H1 (cell line): Measurements from ENCODE around the gene KCNQ1OT1. TPM values are rescaled to one million over a fixed set of nuclear protein-coding genes. Genes with fewer than 3 reads are reported as not detected.

Experiments used
- CTCF ChIA-PET: fragments of 300-600 bp; sonication (Branson Sonifier 250); formaldehyde crosslinking; loops from one replicate; lab custom pipeline; 2021; ENCODE audit not compliant: partially characterized antibody; lab: Charles Lee
- POLR2A ChIA-PET: fragments of 300-600 bp; sonication (Branson Sonifier 250); formaldehyde crosslinking; loops from one replicate; lab custom pipeline; 2021; ENCODE audit warnings: inconsistent platforms; ENCODE audit not compliant: partially characterized antibody; lab: Charles Lee
- DNase-seq, 2 experiments: peaks; one replicate each; pipeline versions ENCODE4 v3.0.0 to v3.0.0-alpha.2; 2010 to 2022; ENCODE audit warnings: low spot score in 2 of 2, low read depth in 1 of 2, mixed read lengths in 1 of 2
- FAIRE-seq: peaks from 2 replicates; lab custom pipeline; 2011; peaks lifted over from hg19 to GRCh38; lab: Jason Lieb, UNC
- H2AFZ ChIP-seq: 2 replicates; pipeline ENCODE4 v1.8.1; 2012; ENCODE audit warnings: low read length, inconsistent platforms
- H2AK5ac ChIP-seq: 2 replicates; pipeline ENCODE4 v1.6.1; 2013; ENCODE audit warnings: low read depth, low read length
- H2BK120ac ChIP-seq: replicated peaks from 2 replicates; pipeline ENCODE3; 2013; ENCODE audit warnings: low read depth, low read length, inconsistent platforms
- H2BK12ac ChIP-seq: 2 replicates; pipeline ENCODE4 v1.6.1; 2013; ENCODE audit warnings: low read depth, low read length
- H2BK15ac ChIP-seq: 2 replicates; pipeline ENCODE4 v1.6.1; 2013; ENCODE audit warnings: low read length
- H2BK20ac ChIP-seq: 2 replicates; pipeline ENCODE4 v1.6.1; 2013; ENCODE audit warnings: low read length
- H2BK5ac ChIP-seq: 2 replicates; pipeline ENCODE4 v1.6.1; 2013; ENCODE audit warnings: low read depth, low read length
- H3K14ac ChIP-seq: 2 replicates; pipeline ENCODE4 v1.6.1; 2013; ENCODE audit warnings: inconsistent platforms; ENCODE audit not compliant: insufficient read length
- H3K18ac ChIP-seq: 2 replicates; pipeline ENCODE4 v1.6.1; 2013; ENCODE audit warnings: low read length; ENCODE audit errors: extremely low read depth
- H3K23ac ChIP-seq: 2 replicates; pipeline ENCODE4 v1.6.1; 2013; ENCODE audit warnings: inconsistent platforms; ENCODE audit not compliant: insufficient read length
- H3K23me2 ChIP-seq: 2 replicates; pipeline ENCODE4 v1.6.1; 2013; ENCODE audit warnings: low read depth, low read length
- H3K27ac ChIP-seq: 2 replicates; pipeline ENCODE4 v1.6.1; 2011; ENCODE audit warnings: low read depth, low read length, inconsistent platforms
- H3K27me3 ChIP-seq, 4 experiments: replicated peaks in 1 of 4; 1 replicate in 1 of 4; 2 replicates in 3 of 4; pipeline versions ENCODE4 v1.6.1 to v1.8.1; 2011 to 2013; ENCODE audit warnings: low read length in 3 of 4, mild to moderate bottlenecking in 3 of 4, inconsistent platforms in 2 of 4, mixed read lengths in 2 of 4, moderate library complexity in 1 of 4; ENCODE audit not compliant: control insufficient read depth in 3 of 4, insufficient read depth in 3 of 4; ENCODE audit errors: extremely low read depth in 1 of 4
- H3K36me3 ChIP-seq, 4 experiments: 2 replicates each; pipeline versions ENCODE4 v1.6.1 to v1.8.1; 2011 to 2013; ENCODE audit warnings: mild to moderate bottlenecking in 4 of 4, low read length in 3 of 4, moderate library complexity in 2 of 4, control low read depth in 1 of 4, inconsistent platforms in 1 of 4; ENCODE audit not compliant: insufficient read depth in 4 of 4, control insufficient read depth in 2 of 4
- H3K4ac ChIP-seq: replicated peaks from 2 replicates; pipeline ENCODE3; 2013; ENCODE audit warnings: low read length, low read depth, mixed read lengths, inconsistent platforms; ENCODE audit not compliant: insufficient read length
- H3K4me1 ChIP-seq, 4 experiments: replicated peaks in 1 of 4; 1 replicate in 1 of 4; 2 replicates in 3 of 4; pipeline versions ENCODE4 v1.6.1 to v1.8.1; 2011 to 2013; ENCODE audit warnings: low read length in 3 of 4, inconsistent platforms in 2 of 4, mixed read lengths in 1 of 4; ENCODE audit not compliant: insufficient read depth in 4 of 4, control insufficient read depth in 3 of 4
- H3K4me2 ChIP-seq, 2 experiments: 2 replicates each; pipeline versions ENCODE4 v1.6.1 to v1.8.1; 2011 to 2013; ENCODE audit warnings: low read depth in 2 of 2, low read length in 2 of 2, control low read depth in 1 of 2, inconsistent platforms in 1 of 2, mild to moderate bottlenecking in 1 of 2; ENCODE audit not compliant: insufficient read depth in 1 of 2
- H3K4me3 ChIP-seq, 4 experiments: fragments of 200-600, 300-600 bp in 1 of 4; sonication (generic), shearing (Covaris generic), sonication (Bioruptor Twin) in 1 of 4; 2 replicates each; pipeline versions ENCODE4 v1.5.1 to v1.8.1; 2011 to 2016; ENCODE audit warnings: low read length in 4 of 4, low read depth in 3 of 4, control low read depth in 2 of 4, inconsistent platforms in 2 of 4, mild to moderate bottlenecking in 2 of 4, mixed read lengths in 1 of 4, moderate library complexity in 1 of 4; ENCODE audit not compliant: insufficient read depth in 2 of 4; ENCODE audit errors: extremely low read depth in 1 of 4
- H3K56ac ChIP-seq: replicated peaks from 2 replicates; pipeline ENCODE3; 2013; ENCODE audit warnings: low read depth, mild to moderate bottlenecking, mixed read lengths, low read length, inconsistent platforms; ENCODE audit not compliant: insufficient read length
- H3K79me1 ChIP-seq: 2 replicates; pipeline ENCODE4 v1.6.1; 2013; ENCODE audit warnings: low read depth, low read length, control low read depth
- H3K79me2 ChIP-seq, 2 experiments: 2 replicates each; pipeline versions ENCODE4 v1.6.1 to v1.8.1; 2012 to 2013; ENCODE audit warnings: low read length in 2 of 2, mild to moderate bottlenecking in 2 of 2, inconsistent platforms in 1 of 2; ENCODE audit not compliant: insufficient read depth in 2 of 2, control insufficient read depth in 1 of 2
- H3K9ac ChIP-seq, 4 experiments: replicated peaks in 1 of 4; 1 replicate in 1 of 4; 2 replicates in 3 of 4; pipeline versions ENCODE4 v1.6.1 to v1.8.1; 2011 to 2013; ENCODE audit warnings: low read depth in 3 of 4, low read length in 3 of 4, control low read depth in 2 of 4, mild to moderate bottlenecking in 2 of 4, moderate library complexity in 2 of 4, inconsistent platforms in 1 of 4; ENCODE audit errors: extremely low read depth in 1 of 4
- H3K9me3 ChIP-seq, 2 experiments: 2 replicates each; pipeline versions ENCODE4 v1.6.1 to v1.8.1; 2012 to 2013; ENCODE audit warnings: mild to moderate bottlenecking in 2 of 2, moderate library complexity in 2 of 2, control low read depth in 1 of 2, inconsistent platforms in 1 of 2, low read depth in 1 of 2, low read length in 1 of 2, mixed read lengths in 1 of 2; ENCODE audit not compliant: insufficient read depth in 2 of 2
- H4K20me1 ChIP-seq, 2 experiments: replicated peaks in 1 of 2; 2 replicates each; pipeline versions ENCODE3 to v1.8.1; 2011 to 2013; ENCODE audit warnings: inconsistent platforms in 2 of 2, low read length in 2 of 2, mild to moderate bottlenecking in 1 of 2; ENCODE audit not compliant: insufficient read depth in 2 of 2, control insufficient read depth in 1 of 2
- H4K5ac ChIP-seq: 2 replicates; pipeline ENCODE4 v1.6.1; 2013; ENCODE audit warnings: low read length, low read depth, mixed read lengths, inconsistent platforms; ENCODE audit not compliant: insufficient read length
- H4K8ac ChIP-seq: 2 replicates; pipeline ENCODE4 v1.8.0; 2013; ENCODE audit warnings: mild to moderate bottlenecking, moderate library complexity, low read length, inconsistent platforms; ENCODE audit not compliant: insufficient read depth; ENCODE audit errors: extremely low read depth
- H4K91ac ChIP-seq: replicated peaks from 2 replicates; pipeline ENCODE3; 2013; ENCODE audit warnings: low read length, mixed read lengths, inconsistent platforms; ENCODE audit not compliant: insufficient read length
- EP300 ChIP-seq, 2 experiments: IDR thresholded peaks; 1 replicate in 1 of 2; 2 replicates in 1 of 2; pipeline ENCODE4 v1.6.1; 2011 to 2012; ENCODE audit warnings: low read depth in 2 of 2, low read length in 2 of 2, mild to moderate bottlenecking in 2 of 2, borderline replicate concordance in 1 of 2, inconsistent platforms in 1 of 2, moderate library complexity in 1 of 2
- WGBS, 2 experiments: shearing (Covaris generic) in 1 of 2; methylation state at CpG; one replicate each; pipeline versions ENCODE4 v1.1.6 to v1.1.7; 2013 to 2015; ENCODE audit warnings: low lambda C conversion rate in 2 of 2, mixed read lengths in 2 of 2, inconsistent platforms in 1 of 2, low coverage in 1 of 2, missing lambda C conversion rate in 1 of 2; ENCODE audit not compliant: insufficient replicate concordance in 2 of 2, insufficient coverage in 1 of 2, insufficient read length in 1 of 2; ENCODE audit errors: extremely low coverage in 1 of 2, missing lambda C conversion rate in 1 of 2; 5-methylcytosine and 5-hydroxymethylcytosine counted together
- polyA plus RNA-seq, 7 experiments: library from polyadenylated mRNA; depleted of rRNA in 3 of 7; stranded (reverse) in 5 of 7; unstranded in 2 of 7; fragments of >200 nt in 5 of 7; fragments of 200-250 nt in 2 of 7; gene quantifications; 1 replicate in 5 of 7; 2 replicates in 1 of 7; 4 replicates in 1 of 7; pipeline versions ENCODE4 v1.2.1 to v1.2.3, GENCODE V29; 2011 to 2013; ENCODE audit warnings: missing spikeins in 2 of 7, mixed read lengths in 2 of 7
- total RNA-seq: library from RNA; stranded (reverse); fragmentation: NEBNext Ultra II Directional; extraction: Animal tissue kit (Norgen Biotek cat#: 25700); gene quantifications from 2 replicates; pipeline ENCODE4 v1.2.1, GENCODE V29; 2021

Gene KCNQ1OT1
- total and polyA plus RNA-seq, 2 of the 8 experiments (the other 6 are each of a cell fraction or from before 2014, with no cell fraction given), result 0.21 to 1.2 TPM

DNA sequence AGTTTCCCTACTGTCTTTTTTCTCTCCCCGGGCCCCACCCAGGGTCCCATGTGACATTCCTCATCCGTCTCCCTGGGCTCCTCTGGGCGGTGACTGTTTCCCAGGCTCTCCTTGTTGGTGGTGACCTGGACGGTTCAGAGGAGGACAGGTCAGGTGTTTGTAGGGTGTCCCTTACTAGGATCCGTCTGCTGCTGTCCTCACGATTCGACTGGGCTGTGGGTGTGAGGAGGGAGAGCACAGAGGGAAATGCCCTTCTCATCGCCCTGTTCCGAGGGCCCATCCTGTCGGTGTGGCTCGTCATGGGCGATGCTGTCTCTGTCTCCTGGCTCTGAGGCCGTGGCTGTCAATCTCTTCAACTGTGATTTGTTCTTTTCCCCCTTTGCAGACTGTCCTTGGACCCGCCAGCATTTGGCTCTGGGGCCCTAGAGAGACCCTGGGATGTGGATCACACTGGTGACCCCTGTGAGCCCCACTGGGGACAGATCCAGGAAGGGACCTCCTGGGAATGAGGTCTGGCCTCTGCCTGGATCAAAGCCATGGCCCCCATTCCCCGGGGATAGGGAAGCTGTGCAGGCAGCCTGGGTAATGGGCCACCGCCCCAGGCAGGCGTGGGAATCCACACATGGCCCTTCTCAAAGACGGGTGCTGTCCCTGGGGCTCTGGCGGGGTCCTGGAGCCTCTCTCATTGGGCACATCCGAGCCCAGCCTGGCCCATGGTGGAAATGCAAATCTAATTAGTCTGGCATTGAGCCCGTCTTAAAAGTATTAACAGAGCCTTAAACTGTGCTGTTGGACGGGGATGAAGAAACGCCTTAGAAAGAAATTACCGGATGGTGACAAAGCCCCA, 46.8 kb upstream of the KCNQ1OT1 start:
- Histone ChIP-seq H2BK120ac (no peak overlapping the region), H3K36me3 (no peaks in the 10 kb centered on the region), H3K27me3 (peaks cover 0 to 27% (median 17%) of the 10 kb centered on the region in 4 experiments; a peak in 6 of 7 replicates), H3K4me2 (no peak overlapping the region), H3K18ac (no peak overlapping the region), H3K79me1 (no peaks in the 10 kb centered on the region), H2BK15ac (no peak overlapping the region; the same call in 1 of the 2 replicates), H2AFZ (no peak overlapping the region), H3K9ac (no peak overlapping the region), H3K27ac (no peak overlapping the region), H3K23ac (no peak overlapping the region), H2BK12ac (peak overlapping the region; percentile 68; the same call in 1 of the 2 replicates), H3K79me2 (no peaks in the 10 kb centered on the region), H4K8ac (no peak overlapping the region), H2BK20ac (no peak overlapping the region), H4K5ac (no peak overlapping the region), H2AK5ac (no peak overlapping the region), H3K4ac (no peak overlapping the region), H3K56ac (no peak overlapping the region), H3K23me2 (no peaks in the 10 kb centered on the region; the same call in 1 of the 2 replicates), H3K4me3 (no peak overlapping the region), H3K9me3 (no peaks in the 10 kb centered on the region; a peak in 1 of 4 replicates), H3K4me1 (no peaks in the 10 kb centered on the region; a peak in 1 of 7 replicates), H4K91ac (no peak overlapping the region), H3K14ac (no peak overlapping the region), H2BK5ac (no peak overlapping the region), H4K20me1 (no peaks in the 10 kb centered on the region)
- FAIRE-seq (no peak), DNase-seq (no peak)
- CTCF ChIA-PET, result no interaction called here
- 81% methylated on average over 24 of the region's 24 CpGs; no CpG with 5 or more reads in 1 of the 2 experiments for WGBS, 2 experiments
- POLR2A ChIA-PET, result no interaction called here
- TF ChIP-seq EP300 (IDR thresholded peaks at IDR 0.05; ENCODE audit: borderline replicate concordance in 1 of 2, low read depth in 2 of 2, low read length in 2 of 2), result no peak
